GM21576 (cell line): ENCODE data around the gene OTOG.

Experiments
- ATAC-seq: cut with Tn5 transposase; IDR thresholded peaks from one replicate; pipeline ENCODE4 v1.9.1; 2021; ENCODE audit warnings: mild to moderate bottlenecking, moderate library complexity; ENCODE audit not compliant: unreplicated experiment

OTOG gene, protein sequence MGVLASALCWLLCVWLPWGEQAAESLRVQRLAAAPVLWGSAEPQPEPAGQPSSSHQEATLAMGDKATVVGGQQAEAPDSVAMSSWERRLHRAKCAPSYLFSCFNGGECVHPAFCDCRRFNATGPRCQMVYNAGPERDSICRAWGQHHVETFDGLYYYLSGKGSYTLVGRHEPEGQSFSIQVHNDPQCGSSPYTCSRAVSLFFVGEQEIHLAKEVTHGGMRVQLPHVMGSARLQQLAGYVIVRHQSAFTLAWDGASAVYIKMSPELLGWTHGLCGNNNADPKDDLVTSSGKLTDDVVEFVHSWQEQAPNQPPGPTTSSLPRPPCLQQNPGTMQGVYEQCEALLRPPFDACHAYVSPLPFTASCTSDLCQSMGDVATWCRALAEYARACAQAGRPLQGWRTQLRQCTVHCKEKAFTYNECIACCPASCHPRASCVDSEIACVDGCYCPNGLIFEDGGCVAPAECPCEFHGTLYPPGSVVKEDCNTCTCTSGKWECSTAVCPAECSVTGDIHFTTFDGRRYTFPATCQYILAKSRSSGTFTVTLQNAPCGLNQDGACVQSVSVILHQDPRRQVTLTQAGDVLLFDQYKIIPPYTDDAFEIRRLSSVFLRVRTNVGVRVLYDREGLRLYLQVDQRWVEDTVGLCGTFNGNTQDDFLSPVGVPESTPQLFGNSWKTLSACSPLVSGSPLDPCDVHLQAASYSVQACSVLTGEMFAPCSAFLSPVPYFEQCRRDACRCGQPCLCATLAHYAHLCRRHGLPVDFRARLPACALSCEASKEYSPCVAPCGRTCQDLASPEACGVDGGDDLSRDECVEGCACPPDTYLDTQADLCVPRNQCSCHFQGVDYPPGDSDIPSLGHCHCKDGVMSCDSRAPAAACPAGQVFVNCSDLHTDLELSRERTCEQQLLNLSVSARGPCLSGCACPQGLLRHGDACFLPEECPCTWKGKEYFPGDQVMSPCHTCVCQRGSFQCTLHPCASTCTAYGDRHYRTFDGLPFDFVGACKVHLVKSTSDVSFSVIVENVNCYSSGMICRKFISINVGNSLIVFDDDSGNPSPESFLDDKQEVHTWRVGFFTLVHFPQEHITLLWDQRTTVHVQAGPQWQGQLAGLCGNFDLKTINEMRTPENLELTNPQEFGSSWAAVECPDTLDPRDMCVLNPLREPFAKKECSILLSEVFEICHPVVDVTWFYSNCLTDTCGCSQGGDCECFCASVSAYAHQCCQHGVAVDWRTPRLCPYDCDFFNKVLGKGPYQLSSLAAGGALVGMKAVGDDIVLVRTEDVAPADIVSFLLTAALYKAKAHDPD (N-terminal part only)

DNA sequence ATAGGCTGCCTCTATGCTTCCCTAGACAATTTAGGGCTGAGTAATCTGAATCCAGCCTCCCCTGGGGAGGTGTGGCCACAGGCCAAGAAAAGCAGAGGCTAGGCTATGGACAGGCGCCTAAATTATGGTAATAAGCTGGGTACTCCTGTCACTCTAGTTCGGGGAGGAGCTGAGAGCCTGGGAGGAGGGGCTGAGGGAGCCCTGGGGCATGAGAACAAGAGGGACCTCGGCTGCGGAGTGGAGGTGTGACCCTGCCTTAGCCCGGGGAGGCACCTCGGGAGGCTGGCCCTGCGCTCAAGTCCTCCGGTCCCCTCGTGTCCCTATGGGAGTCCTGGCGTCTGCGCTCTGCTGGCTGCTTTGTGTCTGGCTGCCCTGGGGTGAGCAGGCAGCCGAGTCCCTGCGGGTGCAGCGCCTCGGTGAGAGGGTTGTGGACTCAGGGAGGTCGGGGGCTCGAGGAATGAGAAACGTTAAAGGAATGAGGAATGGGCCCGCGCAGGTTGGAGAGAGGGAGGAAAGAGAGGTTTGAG lies at the start of gene OTOG:
TSS of gene OTOG (plus strand) at position 209 of the 527 bp plus-strand sequence. CDS start at position 323, 114 bp downstream.
- no peak for ATAC-seq

- ATAC-seq = no peak
Observed at GRCh38 chr11:17498058-17498457, 49.0 kb upstream of the OTOG start.

DNA sequence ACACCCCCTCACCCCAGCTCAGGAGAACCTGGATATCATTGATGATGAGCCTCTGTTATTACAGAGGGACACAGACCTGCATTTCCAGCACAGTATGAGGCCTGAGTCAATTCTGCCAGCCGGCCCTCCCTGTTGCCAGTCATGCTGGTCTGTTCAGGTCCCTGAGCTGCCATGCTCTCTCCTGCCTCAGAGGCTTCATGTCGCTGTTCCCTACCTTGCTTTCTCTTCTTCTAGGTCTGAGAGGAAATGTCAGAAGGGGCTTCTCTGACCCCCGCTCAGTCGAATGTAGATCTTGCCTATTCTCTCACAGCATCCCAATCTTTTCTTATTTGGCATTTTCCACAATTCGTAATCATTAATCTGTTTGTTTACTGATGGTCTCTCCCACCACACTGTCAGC lies 48.6 kb upstream of the OTOG start:
- no peak for ATAC-seq

GRCh38 chr11:17500673-17501072 lies 46.4 kb upstream of the OTOG start:
- no peak for ATAC-seq

GRCh38 chr11:17502630-17503029 lies 44.4 kb upstream of the OTOG start:
- no peak for ATAC-seq

GRCh38 chr11:17504330-17505107 lies 42.5 kb upstream of the OTOG start:
- ATAC-seq = no peak

DNA sequence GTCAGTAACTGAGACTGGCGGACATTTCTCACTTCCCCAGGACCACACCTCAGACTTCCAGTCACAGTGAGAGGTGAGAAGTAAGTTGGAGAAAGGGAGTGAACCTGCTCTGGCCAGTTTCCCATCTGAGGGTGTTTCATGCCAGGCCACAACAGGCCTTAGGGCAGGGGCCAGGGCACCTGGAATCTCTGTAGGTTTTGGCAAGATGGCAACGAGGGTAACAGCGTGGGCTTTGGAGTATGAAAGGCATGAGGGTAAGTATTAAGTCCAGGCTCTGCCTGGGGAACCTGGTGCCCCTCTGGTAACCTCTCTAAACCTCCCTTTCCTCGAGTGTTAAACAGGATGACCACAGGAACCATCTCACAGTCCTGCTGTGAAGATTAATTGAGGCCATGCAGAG lies 41.9 kb upstream of the OTOG start:
- ATAC-seq = no peak

- no peak for ATAC-seq
Observed at GRCh38 chr11:17506314-17506713, 40.7 kb upstream of the OTOG start.

GRCh38 chr11:17506942-17507341 lies 40.1 kb upstream of the OTOG start:
- ATAC-seq = no peak

- ATAC-seq = no peak
Observed at GRCh38 chr11:17507773-17508172, 39.3 kb upstream of the OTOG start.

DNA sequence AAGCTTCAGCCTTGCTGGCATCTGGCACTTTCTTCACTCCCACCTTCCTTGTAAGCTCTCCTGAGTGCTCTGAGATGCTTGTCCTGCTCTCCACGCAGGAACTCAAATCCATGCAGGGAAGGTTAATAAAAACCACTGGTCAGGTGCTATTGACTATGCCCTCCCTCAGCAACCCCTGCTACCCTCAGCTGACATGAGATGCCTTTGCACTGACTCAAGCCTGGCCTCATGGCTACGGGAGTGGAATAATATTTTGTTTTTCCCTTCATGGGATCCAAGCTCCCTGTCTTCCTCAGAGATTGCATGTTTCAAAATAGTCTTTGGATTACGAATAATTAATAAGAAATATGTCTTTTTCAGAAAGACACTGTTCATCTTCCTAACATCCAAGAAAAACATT lies 38.8 kb upstream of the OTOG start:
- no peak for ATAC-seq

DNA sequence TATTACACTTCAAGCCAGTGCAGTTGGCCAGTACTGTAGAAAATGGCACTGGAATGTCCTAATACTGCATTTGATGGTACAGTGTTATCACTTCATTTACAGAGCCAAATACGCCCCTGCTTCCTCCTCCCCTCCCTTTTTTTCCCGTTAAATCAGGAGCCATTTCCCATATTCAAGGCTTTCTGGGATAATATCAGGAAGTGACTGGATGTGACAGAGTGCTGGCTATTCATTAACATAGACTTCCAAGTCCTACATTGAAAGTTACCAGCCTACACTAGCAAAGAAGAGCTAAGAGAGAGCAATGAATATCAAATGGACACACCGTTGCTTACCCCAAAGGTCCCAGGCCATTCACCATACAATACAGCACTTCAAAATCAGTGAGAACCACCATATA lies 38.3 kb upstream of the OTOG start:
- ATAC-seq = no peak

DNA sequence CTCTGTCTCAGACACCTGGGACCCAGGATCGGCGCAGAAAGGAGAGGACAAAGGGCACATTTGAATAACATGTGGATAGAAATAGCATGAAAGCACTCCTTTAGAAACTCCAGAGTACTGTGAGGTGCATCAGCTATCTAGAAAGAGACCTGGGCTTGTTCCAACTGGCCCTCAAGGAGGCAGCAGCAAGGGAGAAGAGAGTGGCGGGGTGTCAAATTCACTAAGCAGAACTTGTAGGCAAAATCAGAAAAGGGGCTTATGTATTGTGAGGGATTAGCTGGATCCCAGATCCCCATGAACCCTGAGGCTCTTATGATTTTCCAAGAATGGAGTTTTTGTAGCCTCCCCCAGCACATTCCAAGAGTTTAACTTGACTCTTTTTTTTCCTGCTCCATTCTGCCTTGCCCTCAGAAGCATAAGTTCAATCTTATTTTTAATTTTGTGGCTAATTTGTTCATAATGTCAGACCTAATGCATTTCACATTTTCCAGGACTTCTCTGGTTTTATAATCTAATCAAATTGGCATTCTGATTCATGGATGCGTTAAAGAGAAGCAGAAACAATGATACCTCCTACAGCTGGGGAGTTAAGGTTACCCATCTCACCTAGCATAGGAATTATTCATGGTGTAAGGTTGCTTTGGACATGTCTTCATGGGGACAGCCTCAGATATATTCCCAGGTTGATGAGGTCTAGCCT lies 36.4 kb upstream of the OTOG start:
- ATAC-seq = no peak

- no peak for ATAC-seq
Observed at GRCh38 chr11:17511571-17511970, 35.5 kb upstream of the OTOG start.

DNA sequence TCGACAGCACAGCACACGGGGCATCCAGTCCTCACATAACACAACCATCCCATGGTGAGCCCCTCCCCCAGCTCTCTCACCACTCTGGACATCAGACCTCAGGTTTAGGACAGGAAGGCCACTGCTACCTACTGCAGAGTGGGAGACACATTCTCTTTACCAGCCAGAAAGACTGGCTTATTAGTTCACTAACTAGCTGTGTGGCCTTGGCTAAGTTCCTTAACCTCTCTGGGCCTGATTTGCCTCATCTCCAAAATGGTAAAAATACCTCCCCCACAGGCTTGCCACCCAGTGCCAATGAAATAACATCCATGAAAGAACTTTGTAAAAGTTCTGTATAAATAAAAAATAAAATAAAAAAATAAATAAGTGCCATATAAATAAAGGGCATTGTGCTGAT lies 35.0 kb upstream of the OTOG start:
- ATAC-seq = no peak

GRCh38 chr11:17513853-17514252 lies 33.2 kb upstream of the OTOG start:
- ATAC-seq = no peak

- ATAC-seq = no peak
Observed at GRCh38 chr11:17514476-17514875, 32.6 kb upstream of the OTOG start.

DNA sequence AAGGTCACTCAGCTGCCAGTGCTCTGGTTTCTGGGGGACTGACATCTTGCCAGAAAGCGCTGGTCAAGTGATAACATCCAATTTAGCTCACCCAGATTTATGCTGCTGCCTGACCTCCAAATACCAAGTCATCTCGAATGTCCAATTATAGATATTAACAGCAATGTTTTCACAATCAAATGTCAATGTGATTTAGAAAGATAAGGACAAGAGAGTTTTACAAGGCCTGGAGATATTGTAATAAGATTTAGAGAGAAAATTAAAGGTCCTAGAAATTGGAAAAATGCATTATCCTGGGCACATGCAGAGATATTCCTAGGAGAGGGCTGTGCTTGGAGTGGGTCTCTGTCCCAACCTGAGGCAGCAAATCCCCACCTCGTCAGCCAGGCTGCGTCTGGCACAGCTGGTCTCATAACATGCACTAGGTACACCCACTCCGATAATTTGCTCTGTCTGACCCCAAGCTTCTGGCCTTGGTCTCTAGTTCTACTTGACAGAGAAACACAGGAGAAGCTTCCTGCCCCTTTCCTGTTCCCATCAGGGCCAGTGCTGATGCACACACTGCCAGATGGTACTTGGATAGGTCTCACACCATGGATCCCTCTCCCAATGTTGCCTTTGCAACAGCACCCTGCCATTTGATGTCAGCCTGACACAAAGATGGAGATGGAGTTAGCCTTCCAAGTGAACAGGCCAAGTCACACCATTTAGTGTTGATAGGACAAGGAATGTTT lies 31.4 kb upstream of the OTOG start:
- ATAC-seq = no peak
